HG03342 (cell line): Measurements from ENCODE around the gene RFTN2.
A peak's percentile ranks its signal among the peaks of the same experiment; 100 is the strongest.
"Not testable (repeated sequence)": the region's sequence is repeated elsewhere in the genome, so short reads cannot be mapped to it uniquely, and the experiment has no call there.

Source experiments
- ATAC-seq: cut with Tn5 transposase; IDR thresholded peaks from one replicate; pipeline ENCODE4 v1.9.1; 2021; ENCODE audit warnings: mild to moderate bottlenecking, moderate library complexity; ENCODE audit not compliant: unreplicated experiment

Gene RFTN2

DNA sequence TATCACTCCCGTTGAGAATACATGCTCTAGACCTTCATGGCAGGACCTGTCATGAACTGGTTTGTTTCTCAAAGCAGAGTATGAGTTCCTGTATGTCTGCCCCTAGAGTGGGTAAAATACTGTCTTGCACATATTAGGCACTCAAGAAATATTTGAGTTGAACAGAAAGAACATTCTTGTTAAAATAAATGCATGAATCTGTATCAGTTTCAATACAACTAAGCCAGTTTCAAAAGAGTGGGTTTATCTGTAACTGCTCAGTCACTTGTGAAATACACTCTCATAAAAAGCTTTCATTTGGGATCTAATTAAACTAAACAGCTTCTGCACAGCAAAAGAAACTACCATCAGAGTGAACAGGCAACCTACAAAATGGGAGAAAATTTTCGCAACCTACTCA is 69.2 kb downstream of the RFTN2 start:
- peak; percentile 81 for ATAC-seq

GRCh38 chr2:197604117-197604860 is 71.1 kb downstream of the RFTN2 start:
- no peak for ATAC-seq

DNA sequence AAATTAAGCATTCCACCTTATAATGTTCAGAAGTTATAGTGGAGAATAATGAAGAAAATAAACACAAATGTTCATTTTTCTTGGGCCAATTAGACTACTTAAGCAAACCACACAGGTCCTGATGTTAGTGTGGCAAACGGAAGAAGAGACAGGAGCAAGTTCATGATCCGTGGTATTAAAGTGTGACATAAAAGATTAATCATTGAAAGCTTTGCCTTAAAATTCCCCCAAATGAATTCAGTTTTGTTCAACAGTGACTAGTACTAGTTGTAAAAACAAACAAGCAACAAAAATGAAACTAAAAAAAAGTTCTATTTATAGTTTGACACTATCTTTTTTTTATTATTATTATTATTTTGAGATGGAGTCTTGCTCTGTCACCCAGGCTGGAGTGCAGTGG is 73.7 kb downstream of the RFTN2 start:
- ATAC-seq: no peak

GRCh38 chr2:197600306-197600705 is 75.1 kb downstream of the RFTN2 start:
- ATAC-seq: peak; percentile 48

DNA sequence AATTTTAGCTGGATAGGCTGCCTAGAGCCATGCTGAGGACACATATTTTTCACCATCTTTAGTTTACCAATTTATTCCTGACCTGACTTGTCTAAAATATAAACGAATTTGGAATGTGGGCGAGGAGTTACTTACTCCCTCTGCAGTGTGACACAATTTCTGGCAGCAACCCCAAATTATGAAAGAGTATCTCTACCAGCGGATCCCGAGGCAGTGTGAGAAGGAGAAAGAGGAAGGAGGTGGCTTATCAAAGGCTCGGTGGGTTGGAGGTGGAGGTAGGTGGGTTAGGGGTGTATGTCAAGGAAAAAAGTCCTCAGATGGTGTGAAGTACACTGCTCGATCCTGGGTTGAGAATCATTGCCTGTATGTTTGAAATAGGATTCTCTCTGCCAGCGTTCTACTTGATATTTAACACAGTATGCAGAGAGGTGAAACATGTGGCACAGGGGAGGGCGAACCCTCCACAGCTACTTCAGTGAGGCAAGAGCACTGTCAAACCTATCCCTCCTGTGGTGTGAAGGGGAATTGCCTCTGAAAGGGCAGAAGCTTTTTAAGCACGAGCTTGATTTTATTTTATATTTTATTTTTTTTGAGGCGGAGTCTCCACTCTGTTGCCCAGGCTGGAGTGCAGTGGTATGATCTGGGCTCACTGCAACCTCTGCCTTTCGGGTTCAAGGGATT is 76.0 kb downstream of the RFTN2 start:
- ATAC-seq: peak; percentile 44

DNA sequence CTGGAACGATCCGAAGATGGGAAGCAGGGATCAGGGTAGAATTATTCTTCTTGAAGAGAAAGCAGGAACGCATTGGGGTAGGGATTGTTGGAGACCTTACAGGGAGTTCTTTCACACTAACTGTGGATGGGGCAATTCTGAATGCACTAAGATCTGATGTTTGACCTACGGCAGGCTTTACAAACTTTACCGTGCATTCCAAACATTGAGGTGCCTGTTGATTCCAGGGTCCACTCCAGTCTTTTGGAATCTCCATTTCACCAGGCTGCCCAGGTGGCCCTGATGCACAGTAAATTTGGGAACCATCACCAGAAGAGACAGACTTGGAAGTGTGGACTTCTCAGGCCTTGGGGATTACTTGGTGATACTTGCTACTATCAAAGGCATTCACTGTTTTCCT is 76.9 kb downstream of the RFTN2 start:
- no peak for ATAC-seq

DNA sequence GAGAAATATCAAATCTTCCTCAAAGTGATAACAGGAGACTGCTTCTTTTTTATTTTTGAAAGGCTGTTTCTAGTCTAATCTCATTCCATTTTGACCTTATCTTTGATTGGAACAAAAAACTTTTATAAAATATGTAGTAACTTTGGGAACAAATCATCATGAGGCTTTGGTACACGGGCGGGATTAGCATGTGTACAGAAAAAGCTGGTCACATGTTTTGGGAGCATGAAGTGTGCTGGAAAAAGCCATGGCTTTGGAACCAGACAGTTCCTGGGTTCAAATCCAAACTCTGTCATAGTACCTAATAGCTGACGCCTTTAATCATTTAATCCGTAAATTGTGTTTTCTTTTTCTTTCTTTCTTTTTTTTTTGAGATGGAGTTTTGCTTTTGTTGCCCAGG is 78.2 kb downstream of the RFTN2 start:
- ATAC-seq: no peak

- no peak for ATAC-seq
Observed at GRCh38 chr2:197596766-197597165, 78.6 kb downstream of the RFTN2 start.

- ATAC-seq: no peak
Observed at GRCh38 chr2:197591339-197592072, 83.9 kb downstream of the RFTN2 start.

GRCh38 chr2:197587255-197587654 is 88.1 kb downstream of the RFTN2 start:
- ATAC-seq: not testable (repeated sequence)

DNA sequence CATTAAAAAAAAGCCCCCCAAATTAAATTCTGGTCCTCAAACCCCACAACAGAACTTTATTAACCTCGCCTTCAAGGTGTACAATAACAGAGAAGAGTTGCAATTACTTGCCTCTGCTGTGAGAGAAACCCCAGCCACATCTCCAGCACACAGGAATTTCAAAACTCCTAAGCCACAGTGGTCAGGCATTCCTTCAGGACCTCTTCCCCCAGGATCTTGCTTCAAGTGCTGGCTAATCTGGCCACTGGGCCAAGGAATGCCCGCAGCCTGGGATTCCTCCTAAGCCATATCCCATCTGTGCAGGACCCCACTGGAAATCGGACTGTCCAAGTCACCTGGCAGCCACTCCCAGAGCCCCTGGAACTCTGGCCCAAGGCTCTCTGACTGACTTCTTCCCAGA is 95.2 kb downstream of the RFTN2 start:
- not testable (repeated sequence) for ATAC-seq

DNA sequence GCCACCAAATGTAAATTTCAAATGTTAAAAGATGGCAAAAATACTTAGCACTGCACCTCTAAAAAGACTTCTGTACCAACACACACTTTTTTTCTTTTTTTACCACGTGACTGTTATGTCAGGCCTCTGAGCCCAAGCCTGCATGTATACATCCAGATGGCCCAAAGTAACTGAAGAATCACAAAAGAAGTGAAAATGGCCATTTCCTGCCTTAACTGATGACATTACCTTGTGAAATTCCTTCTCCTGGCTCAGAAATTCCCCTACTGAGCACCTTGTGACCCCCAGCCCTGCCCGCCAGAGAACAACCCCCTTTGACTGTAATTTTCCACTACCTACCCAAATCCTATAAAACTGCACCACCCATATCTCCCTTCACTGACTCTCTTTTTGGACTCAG is 97.1 kb downstream of the RFTN2 start:
- ATAC-seq: not testable (repeated sequence)

DNA sequence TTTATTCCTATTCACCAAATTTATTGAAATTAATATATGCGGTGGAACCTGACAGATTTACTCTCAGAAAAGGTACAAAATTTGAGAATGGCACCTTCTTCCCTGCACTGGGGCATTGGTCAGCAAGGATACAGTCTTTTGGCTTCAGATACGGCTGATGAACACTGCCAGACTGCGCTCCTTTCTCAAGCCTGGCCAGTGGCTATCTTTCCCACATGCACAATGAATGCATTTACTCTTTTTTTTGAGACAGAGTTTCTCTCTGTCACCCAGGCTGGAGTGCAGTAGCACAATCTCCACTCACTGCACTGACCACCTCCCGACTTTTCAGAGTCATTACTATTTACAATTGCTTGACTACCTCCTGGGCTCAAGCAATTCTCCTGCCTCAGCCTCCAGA is 97.9 kb downstream of the RFTN2 start:
- ATAC-seq: no peak

DNA sequence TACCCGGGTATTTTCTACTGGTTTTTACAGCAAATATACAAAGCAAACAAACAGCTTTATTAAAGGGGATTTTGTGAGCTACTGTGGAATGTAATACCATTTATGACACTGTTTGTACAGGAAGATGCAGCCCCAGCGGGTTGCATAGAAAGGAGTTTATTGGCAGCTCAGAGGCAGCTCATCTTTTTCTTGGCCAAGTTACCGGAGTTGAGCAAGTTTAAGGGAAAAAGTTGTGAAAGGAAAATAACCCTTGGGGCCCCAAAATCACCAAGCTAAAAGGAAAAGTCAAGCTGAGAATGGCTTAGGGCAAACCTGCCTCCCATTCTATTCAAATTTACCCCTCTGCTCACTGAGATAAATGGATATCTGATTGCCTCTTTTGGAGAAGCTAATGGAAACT is 98.8 kb downstream of the RFTN2 start:
- ATAC-seq: no peak

- no peak for ATAC-seq
Observed at GRCh38 chr2:197575987-197576386, 99.4 kb downstream of the RFTN2 start.

DNA sequence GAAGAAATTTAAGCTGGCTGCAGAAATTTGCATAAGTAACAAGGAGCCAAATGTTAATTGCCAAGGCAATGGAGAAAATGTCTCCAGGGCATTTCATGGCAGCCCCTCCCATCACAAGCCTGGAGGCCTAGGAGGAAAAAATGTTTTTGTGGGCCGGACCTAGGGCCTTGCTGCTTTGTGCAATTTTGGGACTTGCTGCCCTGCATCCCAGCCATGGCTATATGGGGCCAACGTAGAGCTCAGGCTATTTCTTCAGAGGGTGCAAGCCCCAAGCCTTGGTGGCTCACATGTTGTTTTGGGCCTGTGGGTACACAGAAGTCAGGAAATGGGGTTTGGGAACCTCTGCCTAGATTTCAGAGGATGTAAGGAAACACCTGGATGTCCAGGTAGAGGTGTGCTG is 101.8 kb downstream of the RFTN2 start:
- no peak for ATAC-seq

DNA sequence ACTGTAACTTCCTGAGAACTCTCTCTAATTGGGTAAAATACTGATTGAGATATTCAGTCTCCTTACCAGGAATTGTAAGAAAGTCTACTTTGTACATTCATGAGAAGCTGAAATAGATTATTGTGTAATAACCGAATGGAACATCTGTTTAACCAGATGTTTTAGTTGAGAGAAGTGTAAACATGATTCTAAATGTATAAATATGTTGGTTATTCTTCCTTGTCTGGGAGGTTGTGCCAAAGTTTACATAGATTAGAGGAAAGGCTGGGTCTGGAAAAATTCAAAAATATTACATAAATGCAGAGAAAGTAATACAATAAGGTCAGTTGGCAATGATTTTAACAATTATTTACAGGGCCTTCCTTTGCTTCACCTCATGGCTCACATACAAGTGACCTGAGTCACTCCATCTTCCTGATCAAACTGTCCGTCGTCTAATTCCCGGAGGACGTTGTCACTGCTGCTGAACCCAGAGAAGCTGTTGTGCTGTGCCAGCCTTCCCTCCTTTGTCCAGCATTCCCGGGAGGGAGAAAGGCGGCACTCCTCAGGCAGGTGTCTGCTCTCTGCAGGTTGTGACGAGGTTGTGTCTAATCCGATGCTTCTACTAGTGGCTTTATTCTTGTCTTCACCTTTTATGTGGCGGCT is 103.6 kb downstream of the RFTN2 start:
- ATAC-seq: no peak

DNA sequence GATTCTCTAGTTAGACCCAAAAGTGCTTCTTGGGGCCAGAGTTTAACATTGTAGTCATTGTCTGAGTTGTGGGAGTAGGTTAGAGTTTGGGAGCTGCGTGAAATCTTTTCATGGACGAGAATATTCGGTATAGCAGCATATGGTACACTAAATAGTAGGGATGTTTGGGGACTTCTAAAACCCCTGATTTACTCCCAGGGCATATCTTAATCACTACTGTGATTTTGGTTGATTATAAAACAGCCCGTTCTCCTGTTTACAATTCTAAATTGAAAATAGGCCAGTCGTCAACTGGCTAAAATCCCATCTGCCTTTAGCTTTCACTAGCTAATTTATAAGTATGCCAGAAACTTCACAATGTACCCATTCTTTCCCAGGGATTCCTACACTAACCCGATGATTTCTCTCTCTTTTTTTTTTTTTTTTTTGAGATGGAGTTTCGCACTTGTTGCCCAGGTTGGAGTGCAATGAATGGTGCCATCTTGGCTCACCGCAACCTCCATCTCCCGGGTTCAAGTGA is 115.2 kb downstream of the RFTN2 start:
- no peak for ATAC-seq

GRCh38 chr2:197559681-197560080 is 115.7 kb downstream of the RFTN2 start:
- no peak for ATAC-seq

- ATAC-seq: no peak
Observed at GRCh38 chr2:197558393-197558792, 117.0 kb downstream of the RFTN2 start.

DNA sequence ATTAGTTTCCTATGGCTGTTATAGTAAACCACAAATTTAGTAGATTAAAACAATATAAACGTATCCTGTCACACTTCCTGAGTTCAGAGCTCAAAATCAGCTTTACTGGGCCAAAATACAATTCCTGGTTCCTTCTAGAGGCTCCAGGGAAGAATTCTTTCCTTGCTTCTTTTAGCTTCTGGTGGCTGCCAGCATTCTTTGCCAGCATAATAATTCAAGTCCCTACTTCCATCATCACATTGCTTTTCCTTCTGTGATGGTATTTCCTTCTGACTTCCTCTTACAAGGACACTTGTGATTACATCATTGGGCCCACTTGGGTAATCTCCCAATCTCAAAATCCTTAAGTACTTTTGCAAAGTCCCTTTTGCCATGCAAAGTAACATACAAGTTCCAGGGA is 118.9 kb downstream of the RFTN2 start:
- no peak for ATAC-seq
